Chondrocyte (in vitro differentiated cells): ENCODE data around the gene MRPS18B. TPM values are rescaled to one million over a fixed set of nuclear protein-coding genes. Genes with fewer than 3 reads are reported as not detected.

Experiments used
- DNase-seq: peaks from one replicate; pipeline ENCODE4 v3.0.0; 2021; ENCODE audit warnings: mixed read lengths, low spot score
- H3K27ac Mint-ChIP-seq: one replicate; pipeline ENCODE4 v1.8.0; 2021; ENCODE audit warnings: mild to moderate bottlenecking, moderate library complexity, mixed read lengths; ENCODE audit not compliant: unreplicated experiment
- H3K27me3 Mint-ChIP-seq: 2 replicates; pipeline ENCODE4 v1.8.0; 2021; ENCODE audit warnings: low read depth, mixed read lengths
- H3K36me3 Mint-ChIP-seq: 2 replicates; pipeline ENCODE4 v1.8.0; 2021; ENCODE audit warnings: low read depth, mixed read lengths
- H3K4me1 Mint-ChIP-seq: 2 replicates; pipeline ENCODE4 v1.8.0; 2021; ENCODE audit warnings: low read depth, mild to moderate bottlenecking, mixed read lengths
- H3K4me3 Mint-ChIP-seq: one replicate; pipeline ENCODE4 v1.8.0; 2021; ENCODE audit warnings: mild to moderate bottlenecking, moderate library complexity, mixed read lengths; ENCODE audit not compliant: unreplicated experiment
- H3K9me3 Mint-ChIP-seq: 2 replicates; pipeline ENCODE4 v1.8.0; 2021; ENCODE audit warnings: low read depth, mixed read lengths
- total RNA-seq: library from RNA; stranded (reverse); gene quantifications from 3 replicates; pipeline ENCODE4 v1.2.1, GENCODE V29; 2021
- TF ChIP-seq, protein P1 (sequence below): fragments of 200-600 bp; sonication (generic); IDR thresholded peaks from 2 replicates; pipeline ENCODE4 v1.5.0; 2021; ENCODE audit warnings: antibody characterized with exemption, mild to moderate bottlenecking, moderate library complexity

The MRPS18B gene
- total RNA-seq, 1 donor from 2014 or later, result 24.7 TPM

DNA sequence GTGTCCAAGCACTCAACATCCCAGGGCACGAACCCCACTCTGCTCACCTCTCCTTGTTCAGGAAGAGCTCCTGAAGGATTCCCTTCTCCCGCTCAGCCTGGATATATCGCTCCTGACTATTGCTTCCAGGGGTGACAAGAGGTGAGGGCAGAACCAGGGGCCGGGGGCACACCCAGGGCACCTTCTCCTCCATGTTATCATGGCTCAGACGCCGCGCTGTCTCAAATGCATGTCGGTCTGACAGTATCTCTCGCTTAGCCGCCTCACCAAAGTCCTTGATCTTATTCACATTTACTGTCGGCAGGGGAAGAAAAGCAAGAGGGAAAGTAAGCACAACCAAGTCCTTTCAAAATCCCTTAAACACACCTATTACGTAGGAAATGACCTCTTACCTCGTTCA lies 13.7 kb upstream of the MRPS18B start:
- H3K4me3 Mint-ChIP-seq, result no peak overlapping the region
- TF ChIP-seq, protein P1, sequence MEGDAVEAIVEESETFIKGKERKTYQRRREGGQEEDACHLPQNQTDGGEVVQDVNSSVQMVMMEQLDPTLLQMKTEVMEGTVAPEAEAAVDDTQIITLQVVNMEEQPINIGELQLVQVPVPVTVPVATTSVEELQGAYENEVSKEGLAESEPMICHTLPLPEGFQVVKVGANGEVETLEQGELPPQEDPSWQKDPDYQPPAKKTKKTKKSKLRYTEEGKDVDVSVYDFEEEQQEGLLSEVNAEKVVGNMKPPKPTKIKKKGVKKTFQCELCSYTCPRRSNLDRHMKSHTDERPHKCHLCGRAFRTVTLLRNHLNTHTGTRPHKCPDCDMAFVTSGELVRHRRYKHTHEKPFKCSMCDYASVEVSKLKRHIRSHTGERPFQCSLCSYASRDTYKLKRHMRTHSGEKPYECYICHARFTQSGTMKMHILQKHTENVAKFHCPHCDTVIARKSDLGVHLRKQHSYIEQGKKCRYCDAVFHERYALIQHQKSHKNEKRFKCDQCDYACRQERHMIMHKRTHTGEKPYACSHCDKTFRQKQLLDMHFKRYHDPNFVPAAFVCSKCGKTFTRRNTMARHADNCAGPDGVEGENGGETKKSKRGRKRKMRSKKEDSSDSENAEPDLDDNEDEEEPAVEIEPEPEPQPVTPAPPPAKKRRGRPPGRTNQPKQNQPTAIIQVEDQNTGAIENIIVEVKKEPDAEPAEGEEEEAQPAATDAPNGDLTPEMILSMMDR, result no peak
- no peaks in the 10 kb centered on the region for H3K9me3 Mint-ChIP-seq
- H3K27me3 Mint-ChIP-seq, result no peaks in the 10 kb centered on the region
- peaks cover 55% of the 10 kb centered on the region for H3K36me3 Mint-ChIP-seq
- H3K27ac Mint-ChIP-seq, result no peak overlapping the region
- DNase-seq, result no peak
- peaks cover 23% of the 10 kb centered on the region for H3K4me1 Mint-ChIP-seq

DNA sequence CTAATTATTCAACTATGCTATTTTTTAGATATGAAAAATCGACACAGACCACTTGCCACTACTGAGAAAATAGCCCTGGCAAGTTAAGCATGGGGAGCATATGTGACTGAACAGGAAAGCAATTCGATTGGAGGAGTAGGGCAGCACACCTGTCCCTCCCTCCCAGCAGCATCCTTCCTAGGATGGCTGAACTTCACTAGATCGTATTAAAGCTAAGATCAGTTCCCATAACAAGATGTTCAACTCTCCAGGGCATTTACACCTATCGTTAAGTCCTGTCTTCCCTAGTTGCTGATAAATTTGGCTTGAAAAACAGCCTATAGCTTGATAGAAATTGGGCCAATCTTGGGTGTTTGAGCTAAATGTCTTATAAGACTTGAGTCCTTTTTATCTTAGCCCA lies 7.6 kb upstream of the MRPS18B start:
- no peak for DNase-seq
- H3K4me3 Mint-ChIP-seq, result no peak overlapping the region
- no peaks in the 10 kb centered on the region for H3K9me3 Mint-ChIP-seq
- H3K4me1 Mint-ChIP-seq, result peaks cover 62% of the 10 kb centered on the region
- H3K27ac Mint-ChIP-seq, result peak overlapping the region; percentile 65
- peaks cover 32% of the 10 kb centered on the region for H3K36me3 Mint-ChIP-seq
- TF ChIP-seq, protein P1, result no peak
- no peaks in the 10 kb centered on the region for H3K27me3 Mint-ChIP-seq

DNA sequence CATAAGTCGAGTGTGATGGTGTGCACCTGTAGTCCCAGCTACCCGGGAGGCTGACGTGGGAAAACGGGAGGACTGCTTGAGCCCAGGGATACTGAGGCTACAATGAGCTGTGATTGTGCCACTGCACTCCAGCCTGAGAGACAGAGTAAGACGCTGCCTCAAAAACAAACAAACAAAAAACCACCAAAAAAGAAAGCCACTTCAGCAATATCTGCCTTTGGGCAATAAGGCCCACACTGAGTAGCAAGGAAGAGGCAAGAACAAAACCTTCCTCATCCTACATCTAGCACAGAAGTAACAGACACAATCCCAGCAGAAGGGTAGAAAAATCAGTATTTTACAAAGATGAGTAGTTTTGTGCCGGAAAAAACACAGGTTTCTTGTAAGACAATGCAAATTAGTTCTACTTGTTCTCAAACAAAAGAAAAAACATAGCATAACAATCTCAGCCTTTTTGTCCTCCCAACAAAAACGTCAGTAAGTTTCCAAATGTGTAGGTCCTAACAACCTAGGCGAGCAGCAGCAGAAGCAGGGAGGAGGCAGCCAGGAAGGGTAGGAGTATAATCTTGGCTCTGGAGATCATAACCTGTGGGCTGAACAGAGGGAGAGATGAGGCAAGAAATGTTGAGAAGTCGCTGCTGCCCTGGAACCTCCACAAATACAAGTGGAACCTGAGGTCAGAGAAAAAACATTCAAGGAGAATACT lies 6.3 kb upstream of the MRPS18B start:
- no peak overlapping the region for H3K4me3 Mint-ChIP-seq
- H3K36me3 Mint-ChIP-seq, result peaks cover 29% of the 10 kb centered on the region
- H3K27me3 Mint-ChIP-seq, result no peaks in the 10 kb centered on the region
- H3K27ac Mint-ChIP-seq, result peak overlapping the region; percentile 34
- TF ChIP-seq, protein P1, result no peak
- H3K4me1 Mint-ChIP-seq, result peaks cover 62% of the 10 kb centered on the region
- no peak for DNase-seq
- no peaks in the 10 kb centered on the region for H3K9me3 Mint-ChIP-seq

DNA sequence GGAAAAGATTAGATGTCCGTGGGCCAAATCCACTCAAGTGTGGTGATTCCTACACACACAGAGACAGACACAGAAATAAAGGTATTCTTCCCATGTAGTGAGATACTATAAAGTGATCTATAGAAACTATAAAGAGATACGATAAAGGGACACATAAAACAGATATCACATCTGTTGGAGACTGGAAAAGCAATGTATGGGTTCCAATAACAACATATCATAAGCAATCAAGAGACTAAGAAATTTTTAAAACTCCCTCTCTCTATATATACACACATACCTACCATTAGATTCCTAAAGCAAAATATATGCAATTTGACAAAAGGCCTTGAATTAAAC lies 5.8 kb upstream of the MRPS18B start:
- Mint-ChIP-seq H3K36me3 (peaks cover 29% of the 10 kb centered on the region), H3K9me3 (no peaks in the 10 kb centered on the region), H3K4me3 (no peak overlapping the region), H3K4me1 (peaks cover 62% of the 10 kb centered on the region), H3K27me3 (no peaks in the 10 kb centered on the region), H3K27ac (peak overlapping the region; percentile 34)
- TF ChIP-seq, protein P1, result no peak
- no peak for DNase-seq

DNA sequence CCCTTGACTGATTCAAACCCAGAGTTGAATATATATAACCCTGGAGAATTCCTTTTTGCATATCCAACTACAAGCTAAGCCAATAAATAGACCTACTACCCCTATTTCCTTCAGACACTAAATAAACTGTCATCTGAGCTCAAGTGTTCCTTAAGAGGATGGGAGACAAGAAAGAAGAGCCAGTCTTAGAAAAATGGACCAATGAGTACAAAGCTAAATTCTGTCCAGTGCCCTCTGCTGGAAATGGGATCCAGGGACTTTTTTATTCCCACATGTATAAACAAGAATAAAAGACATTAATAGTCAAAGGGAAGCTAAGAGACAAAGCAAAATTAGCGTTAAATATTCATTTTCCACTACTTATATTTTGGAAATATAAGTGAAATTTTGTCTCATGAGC lies 5.4 kb upstream of the MRPS18B start:
- TF ChIP-seq, protein P1, result peak; percentile 75
- no peaks in the 10 kb centered on the region for H3K9me3 Mint-ChIP-seq
- no peak for DNase-seq
- H3K27ac Mint-ChIP-seq, result peak overlapping the region; percentile 34
- H3K4me1 Mint-ChIP-seq, result peaks cover 62% of the 10 kb centered on the region
- no peaks in the 10 kb centered on the region for H3K27me3 Mint-ChIP-seq
- H3K36me3 Mint-ChIP-seq, result peaks cover 32% of the 10 kb centered on the region
- no peak overlapping the region for H3K4me3 Mint-ChIP-seq
